Central memory CD8-positive, alpha-beta T cell (primary cell): ENCODE data around the gene NCAPD3.
"Not testable (repeated sequence)": the region's sequence is repeated elsewhere in the genome, so short reads cannot be mapped to it uniquely, and the experiment has no call there.

ENCODE experiments used
- ATAC-seq: fragments of 150-1000 bp; cut with Tn5 transposase; replicated peaks from 2 replicates; pipeline ENCODE4 v1.10.0; 2022; ENCODE audit warnings: mild to moderate bottlenecking, moderate FRiP score, moderate number of reproducible peaks; ENCODE audit not compliant: poor library complexity, severe bottlenecking; ENCODE audit errors: extremely low read depth
- DNase-seq, 2 donors: peaks; one replicate each; pipeline ENCODE4 v3.0.0; 2021; ENCODE audit warnings: low spot score in 2 of 2
- H3K27ac Mint-ChIP-seq: one replicate; pipeline ENCODE4 v1.8.0; 2022; ENCODE audit warnings: low read depth, mild to moderate bottlenecking, moderate library complexity, mixed read lengths
- H3K27me3 Mint-ChIP-seq: one replicate; pipeline ENCODE4 v1.8.0; 2022; ENCODE audit warnings: mixed read lengths
- H3K36me3 Mint-ChIP-seq: one replicate; pipeline ENCODE4 v1.8.0; 2022; ENCODE audit warnings: mild to moderate bottlenecking, moderate library complexity, mixed read lengths; ENCODE audit not compliant: insufficient read depth
- H3K4me1 Mint-ChIP-seq: one replicate; pipeline ENCODE4 v1.8.0; 2022; ENCODE audit warnings: mixed read lengths
- H3K4me3 Mint-ChIP-seq: one replicate; pipeline ENCODE4 v1.8.0; 2022; ENCODE audit warnings: mild to moderate bottlenecking, moderate library complexity, mixed read lengths
- H3K9me3 Mint-ChIP-seq: one replicate; pipeline ENCODE4 v1.8.0; 2022; ENCODE audit warnings: mixed read lengths

The NCAPD3 gene

GRCh38 chr11:134202661-134203060, 21.1 kb downstream of the NCAPD3 start:
- Mint-ChIP-seq H3K4me3 (no peak overlapping the region), H3K36me3 (peaks cover 32% of the 10 kb centered on the region), H3K27ac (no peak overlapping the region), H3K4me1 (no peaks in the 10 kb centered on the region), H3K27me3 (no peaks in the 10 kb centered on the region), H3K9me3 (no peaks in the 10 kb centered on the region)
- DNase-seq (no peak), ATAC-seq (no peak)

GRCh38 chr11:134200688-134201087, 23.1 kb downstream of the NCAPD3 start:
- H3K9me3 Mint-ChIP-seq, result no peaks in the 10 kb centered on the region
- peaks cover 33% of the 10 kb centered on the region for H3K36me3 Mint-ChIP-seq
- no peak overlapping the region for H3K4me3 Mint-ChIP-seq
- ATAC-seq, result no peak
- no peaks in the 10 kb centered on the region for H3K27me3 Mint-ChIP-seq
- DNase-seq, result no peak
- H3K4me1 Mint-ChIP-seq, result peaks cover 7% of the 10 kb centered on the region
- H3K27ac Mint-ChIP-seq, result no peak overlapping the region

- no peak for DNase-seq
- no peaks in the 10 kb centered on the region for H3K27me3 Mint-ChIP-seq
- ATAC-seq, result no peak
- peaks cover 31% of the 10 kb centered on the region for H3K36me3 Mint-ChIP-seq
- no peak overlapping the region for H3K4me3 Mint-ChIP-seq
- no peaks in the 10 kb centered on the region for H3K9me3 Mint-ChIP-seq
- peaks cover 7% of the 10 kb centered on the region for H3K4me1 Mint-ChIP-seq
- no peak overlapping the region for H3K27ac Mint-ChIP-seq
Observed at GRCh38 chr11:134199531-134199930, 24.2 kb downstream of the NCAPD3 start.

GRCh38 chr11:134196756-134197155, 27.0 kb downstream of the NCAPD3 start:
- no peaks in the 10 kb centered on the region for H3K9me3 Mint-ChIP-seq
- peaks cover 7% of the 10 kb centered on the region for H3K4me1 Mint-ChIP-seq
- no peak overlapping the region for H3K4me3 Mint-ChIP-seq
- peaks cover 24% of the 10 kb centered on the region for H3K36me3 Mint-ChIP-seq
- peak; percentile 70 for ATAC-seq
- H3K27me3 Mint-ChIP-seq, result no peaks in the 10 kb centered on the region
- no peak for DNase-seq
- peak overlapping the region; percentile 69 for H3K27ac Mint-ChIP-seq

GRCh38 chr11:134188092-134188491, 35.7 kb downstream of the NCAPD3 start:
- not testable (repeated sequence) for DNase-seq, H3K27ac Mint-ChIP-seq, H3K4me1 Mint-ChIP-seq, H3K9me3 Mint-ChIP-seq, H3K27me3 Mint-ChIP-seq, ATAC-seq, H3K4me3 Mint-ChIP-seq
- H3K36me3 Mint-ChIP-seq, result peaks cover 22% of the 10 kb centered on the region

GRCh38 chr11:134181707-134182106, 42.1 kb downstream of the NCAPD3 start:
- ATAC-seq, result no peak
- Mint-ChIP-seq H3K4me1 (no peaks in the 10 kb centered on the region), H3K4me3 (no peak overlapping the region)

GRCh38 chr11:134178032-134178674, 45.6 kb downstream of the NCAPD3 start:
- Mint-ChIP-seq H3K9me3 (no peaks in the 10 kb centered on the region), H3K4me1 (no peaks in the 10 kb centered on the region), H3K27me3 (no peaks in the 10 kb centered on the region), H3K4me3 (no peak overlapping the region), H3K27ac (no peak overlapping the region), H3K36me3 (peaks cover 31% of the 10 kb centered on the region)
- DNase-seq, result no peak
- ATAC-seq, result no peak

More at GRCh38 chr11:134181707-134182106, 42.1 kb downstream of the NCAPD3 start:
- Mint-ChIP-seq H3K27me3 (no peaks in the 10 kb centered on the region), H3K36me3 (peaks cover 21% of the 10 kb centered on the region), H3K27ac (no peak overlapping the region), H3K9me3 (no peaks in the 10 kb centered on the region)
- DNase-seq, result no peak

GRCh38 chr11:134176284-134176683, 47.5 kb downstream of the NCAPD3 start:
- ATAC-seq, result no peak
- Mint-ChIP-seq H3K9me3 (no peaks in the 10 kb centered on the region), H3K27me3 (no peaks in the 10 kb centered on the region), H3K27ac (no peak overlapping the region), H3K4me1 (no peaks in the 10 kb centered on the region), H3K36me3 (peaks cover 35% of the 10 kb centered on the region), H3K4me3 (no peak overlapping the region)
- DNase-seq, result no peak

- no peaks in the 10 kb centered on the region for H3K4me1 Mint-ChIP-seq
- no peak for ATAC-seq
- H3K27ac Mint-ChIP-seq, result no peak overlapping the region
- no peaks in the 10 kb centered on the region for H3K27me3 Mint-ChIP-seq
- no peaks in the 10 kb centered on the region for H3K9me3 Mint-ChIP-seq
- no peak for DNase-seq
- H3K4me3 Mint-ChIP-seq, result no peak overlapping the region
- H3K36me3 Mint-ChIP-seq, result peaks cover 37% of the 10 kb centered on the region
Observed at GRCh38 chr11:134173296-134173695, 50.5 kb downstream of the NCAPD3 start.

GRCh38 chr11:134171951-134172350, 51.8 kb downstream of the NCAPD3 start:
- Mint-ChIP-seq H3K4me1 (no peaks in the 10 kb centered on the region), H3K36me3 (peaks cover 31% of the 10 kb centered on the region), H3K9me3 (no peaks in the 10 kb centered on the region), H3K27ac (peak overlapping the region; percentile 67), H3K27me3 (no peaks in the 10 kb centered on the region), H3K4me3 (no peak overlapping the region)
- DNase-seq (no peak), ATAC-seq (no peak)

GRCh38 chr11:134170919-134171281, 52.9 kb downstream of the NCAPD3 start:
- DNase-seq (no peak), ATAC-seq (no peak)
- Mint-ChIP-seq H3K9me3 (no peaks in the 10 kb centered on the region), H3K27me3 (no peaks in the 10 kb centered on the region), H3K4me3 (no peak overlapping the region), H3K36me3 (peaks cover 26% of the 10 kb centered on the region), H3K27ac (no peak overlapping the region), H3K4me1 (no peaks in the 10 kb centered on the region)

- DNase-seq, result no peak
- Mint-ChIP-seq H3K36me3 (peaks cover 21% of the 10 kb centered on the region), H3K4me1 (no peaks in the 10 kb centered on the region), H3K27ac (no peak overlapping the region), H3K9me3 (no peaks in the 10 kb centered on the region), H3K27me3 (no peaks in the 10 kb centered on the region), H3K4me3 (no peak overlapping the region)
- ATAC-seq, result no peak
Observed at GRCh38 chr11:134170177-134170918, 53.4 kb downstream of the NCAPD3 start.
